ENCODE results near the gene CEMIP.

- TF ChIP-seq CTCF (optimal IDR thresholded peaks at IDR 0.05 in 1 of 3, IDR thresholded peaks at IDR 0.05 in 1 of 3, conservative IDR thresholded peaks at IDR 0.05 in 1 of 3; ENCODE audit: extremely low read depth in 1 of 3, insufficient read depth in 2 of 3, low read length in 3 of 3), result no peak
- no peak for TF ChIP-seq EZH2 (IDR thresholded peaks at IDR 0.05; ENCODE audit: low read length)
Measured at GRCh38 chr15:80999623-81000036, 220.5 kb downstream of the CEMIP start.

Data from keratinocyte (primary cell).